ES-I3 (cell line): ENCODE data around the gene PGS1.

Experiments used
- H3K36me3 ChIP-seq: 2 replicates; pipeline ENCODE4 v1.6.1; 2013; ENCODE audit warnings: mild to moderate bottlenecking, low read length, control low read depth, moderate library complexity; ENCODE audit not compliant: insufficient read depth
- H3K4me1 ChIP-seq: 2 replicates; pipeline ENCODE4 v1.6.1; 2013; ENCODE audit warnings: mild to moderate bottlenecking, control low read depth, low read length; ENCODE audit not compliant: insufficient read depth
- H3K9ac ChIP-seq: 2 replicates; pipeline ENCODE4 v1.6.1; 2013; ENCODE audit warnings: low read depth, mild to moderate bottlenecking, low read length, moderate library complexity
- H3K9me3 ChIP-seq: 2 replicates; pipeline ENCODE4 v1.6.1; 2013; ENCODE audit warnings: mild to moderate bottlenecking, low read length, moderate library complexity; ENCODE audit not compliant: control insufficient read depth, insufficient read depth

Gene PGS1

GRCh38 chr17:78397681-78398101 is 19.2 kb downstream of the PGS1 start:
- H3K4me1 ChIP-seq: no peaks in the 10 kb centered on the region; the same call in 1 of the 2 replicates
- H3K9me3 ChIP-seq: no peaks in the 10 kb centered on the region
- no peak overlapping the region for H3K9ac ChIP-seq
- H3K36me3 ChIP-seq: peaks cover 48% of the 10 kb centered on the region

GRCh38 chr17:78398390-78398789 is 19.9 kb downstream of the PGS1 start:
- H3K4me1 ChIP-seq: no peaks in the 10 kb centered on the region; the same call in 1 of the 2 replicates
- no peak overlapping the region for H3K9ac ChIP-seq
- peaks cover 53% of the 10 kb centered on the region for H3K36me3 ChIP-seq
- H3K9me3 ChIP-seq: no peaks in the 10 kb centered on the region

- Histone ChIP-seq H3K9me3 (no peaks in the 10 kb centered on the region), H3K9ac (no peak overlapping the region), H3K36me3 (peaks cover 59% of the 10 kb centered on the region), H3K4me1 (no peaks in the 10 kb centered on the region)
Observed at GRCh38 chr17:78399028-78399692, 20.7 kb downstream of the PGS1 start.

- Histone ChIP-seq H3K4me1 (no peaks in the 10 kb centered on the region), H3K9ac (no peak overlapping the region), H3K36me3 (peaks cover 61% of the 10 kb centered on the region), H3K9me3 (no peaks in the 10 kb centered on the region)
Observed at GRCh38 chr17:78399693-78400144, 21.3 kb downstream of the PGS1 start.

- Histone ChIP-seq H3K9me3 (no peaks in the 10 kb centered on the region), H3K4me1 (no peaks in the 10 kb centered on the region), H3K9ac (no peak overlapping the region), H3K36me3 (peaks cover 61% of the 10 kb centered on the region)
Observed at GRCh38 chr17:78400581-78401240, 22.3 kb downstream of the PGS1 start.

GRCh38 chr17:78401246-78401645 is 22.8 kb downstream of the PGS1 start:
- no peak overlapping the region for H3K9ac ChIP-seq
- no peaks in the 10 kb centered on the region for H3K9me3 ChIP-seq
- peaks cover 58% of the 10 kb centered on the region for H3K36me3 ChIP-seq
- no peaks in the 10 kb centered on the region for H3K4me1 ChIP-seq

- H3K4me1 ChIP-seq: no peaks in the 10 kb centered on the region
- no peak overlapping the region for H3K9ac ChIP-seq
- peaks cover 58% of the 10 kb centered on the region for H3K36me3 ChIP-seq
- no peaks in the 10 kb centered on the region for H3K9me3 ChIP-seq
Observed at GRCh38 chr17:78401891-78402290, 23.4 kb downstream of the PGS1 start.

- peaks cover 45% of the 10 kb centered on the region for H3K36me3 ChIP-seq
- peaks cover 7% of the 10 kb centered on the region; the same call in 1 of the 2 replicates for H3K4me1 ChIP-seq
- no peaks in the 10 kb centered on the region for H3K9me3 ChIP-seq
Observed at GRCh38 chr17:78403822-78404221, 25.4 kb downstream of the PGS1 start.

GRCh38 chr17:78406396-78406795 is 27.9 kb downstream of the PGS1 start:
- H3K9me3 ChIP-seq: no peaks in the 10 kb centered on the region
- H3K4me1 ChIP-seq: peaks cover 7% of the 10 kb centered on the region; the same call in 1 of the 2 replicates
- H3K36me3 ChIP-seq: peaks cover 30% of the 10 kb centered on the region

More at GRCh38 chr17:78403822-78404221, 25.4 kb downstream of the PGS1 start:
- no peak overlapping the region for H3K9ac ChIP-seq

GRCh38 chr17:78406920-78407319 is 28.5 kb downstream of the PGS1 start:
- H3K4me1 ChIP-seq: peaks cover 7% of the 10 kb centered on the region; the same call in 1 of the 2 replicates
- no peak overlapping the region for H3K9ac ChIP-seq
- peaks cover 27% of the 10 kb centered on the region for H3K36me3 ChIP-seq
- no peaks in the 10 kb centered on the region for H3K9me3 ChIP-seq

More at GRCh38 chr17:78406396-78406795, 27.9 kb downstream of the PGS1 start:
- H3K9ac ChIP-seq: no peak overlapping the region

GRCh38 chr17:78407387-78408000 is 29.0 kb downstream of the PGS1 start:
- H3K9ac ChIP-seq: no peak overlapping the region
- peaks cover 7% of the 10 kb centered on the region; the same call in 1 of the 2 replicates for H3K4me1 ChIP-seq
- H3K36me3 ChIP-seq: peaks cover 28% of the 10 kb centered on the region
- H3K9me3 ChIP-seq: no peaks in the 10 kb centered on the region

GRCh38 chr17:78408476-78409050 is 30.1 kb downstream of the PGS1 start:
- H3K9ac ChIP-seq: no peak overlapping the region
- H3K36me3 ChIP-seq: peaks cover 29% of the 10 kb centered on the region; the same call in 1 of the 2 replicates
- H3K9me3 ChIP-seq: no peaks in the 10 kb centered on the region
- H3K4me1 ChIP-seq: peaks cover 7% of the 10 kb centered on the region; the same call in 1 of the 2 replicates

GRCh38 chr17:78409191-78409928 is 30.9 kb downstream of the PGS1 start:
- H3K9ac ChIP-seq: no peak overlapping the region
- peaks cover 22% of the 10 kb centered on the region; the same call in 1 of the 2 replicates for H3K36me3 ChIP-seq
- peaks cover 7% of the 10 kb centered on the region; the same call in 1 of the 2 replicates for H3K4me1 ChIP-seq

More at GRCh38 chr17:78409191-78409928, 30.9 kb downstream of the PGS1 start:
- H3K9me3 ChIP-seq: no peaks in the 10 kb centered on the region
